Measurements from ENCODE around the gene PRKD1. TPM values are rescaled to one million over a fixed set of nuclear protein-coding genes. Genes with fewer than 3 reads are reported as not detected.
"Not testable (repeated sequence)": the region's sequence is repeated elsewhere in the genome, so short reads cannot be mapped to it uniquely, and the experiment has no call there.

The PRKD1 gene
- total RNA-seq, 1 donor from 2014 or later = 11.8 TPM

DNA sequence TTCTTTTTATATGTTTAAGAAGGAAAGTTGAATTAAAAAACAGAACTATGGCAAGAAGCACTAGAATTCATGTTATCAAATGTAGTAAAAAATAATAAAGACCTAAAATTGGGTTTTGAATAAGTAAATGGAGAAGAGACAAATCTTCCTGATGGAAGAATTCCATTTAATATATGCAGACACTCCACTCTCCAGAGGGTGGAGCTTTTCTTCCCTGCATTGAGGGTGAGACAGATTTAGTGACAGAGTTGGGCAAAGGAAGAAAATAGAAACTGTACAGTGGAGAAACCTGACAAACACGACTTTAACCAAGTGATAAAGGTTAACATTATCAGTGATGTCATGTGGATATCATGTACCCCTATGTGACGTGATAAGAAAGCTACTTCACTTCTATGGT lies 217.6 kb downstream of the PRKD1 start:
- TF ChIP-seq POLR2A (IDR thresholded peaks at IDR 0.05) (no peak), POLR2AphosphoS5 (IDR thresholded peaks at IDR 0.05; ENCODE audit: insufficient read depth in 1 of 2, low read depth in 1 of 2) (no peak)
- TF ChIP-seq, protein P1, sequence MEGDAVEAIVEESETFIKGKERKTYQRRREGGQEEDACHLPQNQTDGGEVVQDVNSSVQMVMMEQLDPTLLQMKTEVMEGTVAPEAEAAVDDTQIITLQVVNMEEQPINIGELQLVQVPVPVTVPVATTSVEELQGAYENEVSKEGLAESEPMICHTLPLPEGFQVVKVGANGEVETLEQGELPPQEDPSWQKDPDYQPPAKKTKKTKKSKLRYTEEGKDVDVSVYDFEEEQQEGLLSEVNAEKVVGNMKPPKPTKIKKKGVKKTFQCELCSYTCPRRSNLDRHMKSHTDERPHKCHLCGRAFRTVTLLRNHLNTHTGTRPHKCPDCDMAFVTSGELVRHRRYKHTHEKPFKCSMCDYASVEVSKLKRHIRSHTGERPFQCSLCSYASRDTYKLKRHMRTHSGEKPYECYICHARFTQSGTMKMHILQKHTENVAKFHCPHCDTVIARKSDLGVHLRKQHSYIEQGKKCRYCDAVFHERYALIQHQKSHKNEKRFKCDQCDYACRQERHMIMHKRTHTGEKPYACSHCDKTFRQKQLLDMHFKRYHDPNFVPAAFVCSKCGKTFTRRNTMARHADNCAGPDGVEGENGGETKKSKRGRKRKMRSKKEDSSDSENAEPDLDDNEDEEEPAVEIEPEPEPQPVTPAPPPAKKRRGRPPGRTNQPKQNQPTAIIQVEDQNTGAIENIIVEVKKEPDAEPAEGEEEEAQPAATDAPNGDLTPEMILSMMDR (IDR thresholded peaks at IDR 0.05) = no peak
- intact Hi-C loops (cut with DNase I) = no loop called here
- no peaks in the 10 kb centered on the region for H3K27me3 ChIP-seq
- no peaks in the 10 kb centered on the region for H3K4me1 ChIP-seq
- no peak for DNase-seq (ENCODE audit: extremely low spot score in 2 of 2)
- no peak overlapping the region for H3K27ac ChIP-seq
- no peaks in the 10 kb centered on the region for H3K36me3 ChIP-seq
- H3K4me3 ChIP-seq = no peak overlapping the region
- H3K9me3 ChIP-seq = no peaks in the 10 kb centered on the region

DNA sequence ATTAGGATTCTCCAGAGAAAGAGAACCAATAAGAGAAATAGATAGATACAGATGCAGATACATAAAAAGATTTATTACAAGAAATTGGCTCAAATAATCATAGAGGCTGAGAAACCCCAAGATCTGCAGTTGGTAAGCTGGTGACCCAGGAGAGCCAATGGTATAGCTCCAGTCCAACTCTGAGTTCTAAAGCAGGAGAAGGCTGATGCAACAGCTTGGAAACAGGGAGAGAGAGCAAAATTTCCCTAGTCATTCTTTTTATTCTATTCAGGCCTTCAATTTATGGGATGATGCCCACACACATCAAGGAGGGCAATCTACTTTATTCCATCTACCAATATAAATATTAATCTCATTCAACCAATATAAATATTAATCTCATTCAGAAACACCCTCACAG lies 218.2 kb downstream of the PRKD1 start:
- TF ChIP-seq POLR2A (IDR thresholded peaks at IDR 0.05) (no peak), POLR2AphosphoS5 (IDR thresholded peaks at IDR 0.05; ENCODE audit: insufficient read depth in 1 of 2, low read depth in 1 of 2) (no peak)
- TF ChIP-seq, protein P1 (IDR thresholded peaks at IDR 0.05) = no peak
- H3K36me3 ChIP-seq = no peaks in the 10 kb centered on the region
- no peak for DNase-seq (ENCODE audit: extremely low spot score in 2 of 2)
- no peak overlapping the region for H3K27ac ChIP-seq
- intact Hi-C loops (cut with DNase I) = no loop called here
- H3K4me1 ChIP-seq = no peaks in the 10 kb centered on the region
- H3K9me3 ChIP-seq = no peaks in the 10 kb centered on the region
- H3K4me3 ChIP-seq = no peak overlapping the region
- H3K27me3 ChIP-seq = no peaks in the 10 kb centered on the region

DNA sequence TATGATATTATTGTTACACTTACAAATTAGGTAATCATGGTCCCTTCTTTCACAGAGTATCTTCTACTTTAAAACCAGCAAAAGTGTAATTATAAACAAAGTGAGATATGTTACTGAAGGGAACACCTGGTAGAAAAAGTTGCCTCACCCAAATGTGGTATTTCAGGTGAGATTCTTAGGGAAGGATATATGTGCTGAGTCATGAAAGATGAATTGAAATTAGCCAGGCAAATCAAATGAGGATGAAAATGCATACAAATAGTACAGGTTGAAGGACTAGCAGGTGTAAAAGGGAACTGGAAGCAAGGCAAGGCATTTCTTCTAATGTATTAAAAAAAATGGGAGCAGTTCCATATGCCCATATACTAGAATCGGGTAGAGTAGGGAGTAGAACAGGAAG lies 220.9 kb downstream of the PRKD1 start:
- TF ChIP-seq POLR2AphosphoS5 (IDR thresholded peaks at IDR 0.05; ENCODE audit: insufficient read depth in 1 of 2, low read depth in 1 of 2) (no peak), POLR2A (IDR thresholded peaks at IDR 0.05) (no peak)
- TF ChIP-seq, protein P1 (IDR thresholded peaks at IDR 0.05) = no peak
- Histone ChIP-seq H3K9me3 (no peaks in the 10 kb centered on the region), H3K27ac (no peak overlapping the region), H3K36me3 (no peaks in the 10 kb centered on the region), H3K4me1 (no peaks in the 10 kb centered on the region), H3K4me3 (no peak overlapping the region), H3K27me3 (no peaks in the 10 kb centered on the region)
- no peak for DNase-seq (ENCODE audit: extremely low spot score in 2 of 2)
- intact Hi-C loops (cut with DNase I) = no loop called here

DNA sequence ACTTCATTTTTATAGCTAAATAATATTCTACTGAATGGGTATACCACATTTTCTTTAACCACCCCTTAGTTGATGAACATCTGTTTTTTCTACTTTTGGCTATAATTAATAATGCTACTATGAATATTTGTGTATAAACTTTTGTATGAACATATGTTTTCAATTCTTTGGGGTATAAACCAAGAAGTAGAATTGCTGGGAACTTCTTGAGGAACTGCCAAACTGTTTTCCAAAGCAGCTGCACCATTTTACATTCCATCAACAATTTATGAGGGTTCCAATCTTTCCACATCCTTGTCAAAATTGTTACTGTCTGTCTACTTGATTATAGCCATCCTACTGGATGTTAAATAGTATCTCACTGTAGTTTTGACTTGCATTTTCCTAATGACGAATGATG lies 221.8 kb downstream of the PRKD1 start:
- intact Hi-C loops (cut with DNase I) = no loop called here
- TF ChIP-seq POLR2A (IDR thresholded peaks at IDR 0.05) (no peak), POLR2AphosphoS5 (IDR thresholded peaks at IDR 0.05; ENCODE audit: insufficient read depth in 1 of 2, low read depth in 1 of 2) (no peak)
- TF ChIP-seq, protein P1 (IDR thresholded peaks at IDR 0.05) = no peak
- H3K27ac ChIP-seq = no peak overlapping the region
- no peaks in the 10 kb centered on the region for H3K9me3 ChIP-seq
- H3K27me3 ChIP-seq = no peaks in the 10 kb centered on the region
- no peaks in the 10 kb centered on the region for H3K4me1 ChIP-seq
- DNase-seq (ENCODE audit: extremely low spot score in 2 of 2) = no peak
- no peak overlapping the region for H3K4me3 ChIP-seq
- no peaks in the 10 kb centered on the region for H3K36me3 ChIP-seq

DNA sequence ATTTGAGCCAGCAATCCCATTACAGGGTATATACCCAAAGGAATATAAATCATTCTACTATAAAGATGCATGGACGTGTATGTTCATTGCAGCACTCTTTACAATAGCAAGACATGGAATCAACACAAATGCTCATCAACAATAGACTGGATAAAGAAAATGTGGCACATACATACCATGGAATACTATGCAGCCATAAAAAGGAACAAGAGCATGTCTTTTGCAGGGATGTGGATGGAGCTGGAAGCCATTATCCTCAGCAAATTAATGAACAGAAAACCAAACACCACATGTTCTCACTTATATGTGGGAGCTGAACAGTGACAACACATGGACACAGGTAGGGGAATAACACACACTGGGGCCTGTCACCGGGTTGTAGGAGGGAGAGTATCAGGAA lies 238.1 kb downstream of the PRKD1 start:
- H3K4me3 ChIP-seq; H3K9me3 ChIP-seq; H3K27ac ChIP-seq; H3K4me1 ChIP-seq; H3K27me3 ChIP-seq; H3K36me3 ChIP-seq; intact Hi-C loops (cut with DNase I); DNase-seq (ENCODE audit: extremely low spot score in 2 of 2): not testable (repeated sequence)

DNA sequence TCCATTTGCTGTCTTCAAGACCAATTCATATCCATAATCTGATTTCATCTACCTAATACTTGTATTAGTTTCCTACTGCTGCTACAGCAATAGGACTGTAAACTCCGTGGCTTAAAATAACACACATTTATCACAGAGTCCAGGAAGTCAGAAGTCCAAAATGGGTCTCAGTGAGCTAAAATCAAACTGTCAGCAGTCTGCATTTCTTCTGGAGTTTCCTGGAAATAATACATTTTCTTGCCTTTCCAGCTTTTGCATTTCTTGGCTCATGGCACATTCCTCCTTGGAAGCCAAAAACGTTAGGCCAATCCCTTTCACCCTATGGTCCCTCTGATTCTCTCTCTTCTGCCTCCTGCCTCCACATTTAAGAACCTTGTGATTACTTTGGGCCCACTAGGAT lies 239.8 kb downstream of the PRKD1 start:
- H3K4me3 ChIP-seq = no peak overlapping the region
- H3K27ac ChIP-seq = no peak overlapping the region
- no peak for DNase-seq (ENCODE audit: extremely low spot score in 2 of 2)
- no peaks in the 10 kb centered on the region for H3K4me1 ChIP-seq
- H3K9me3 ChIP-seq = no peaks in the 10 kb centered on the region
- no peaks in the 10 kb centered on the region for H3K36me3 ChIP-seq
- intact Hi-C loops (cut with DNase I) = no loop called here
- TF ChIP-seq POLR2A (IDR thresholded peaks at IDR 0.05) (no peak), POLR2AphosphoS5 (IDR thresholded peaks at IDR 0.05; ENCODE audit: insufficient read depth in 1 of 2, low read depth in 1 of 2) (no peak)
- TF ChIP-seq, protein P1 (IDR thresholded peaks at IDR 0.05) = no peak
- H3K27me3 ChIP-seq = no peaks in the 10 kb centered on the region
